CD4-positive, alpha-beta memory T cell (primary cell): ENCODE data around the gene ECE2. TPM values are rescaled to one million over a fixed set of nuclear protein-coding genes. Genes with fewer than 3 reads are reported as not detected.
A peak's percentile ranks its signal among the peaks of the same experiment; 100 is the strongest.

Experiments
- CTCF ChIA-PET: fragments of 350-600 bp; sonication (Branson Sonifier 250); formaldehyde crosslinking; loops from one replicate; lab custom pipeline; 2021; ENCODE audit warnings: inconsistent platforms; ENCODE audit not compliant: partially characterized antibody; lab: Charles Lee
- POLR2A ChIA-PET: fragments of 350-600 bp; sonication (Branson Sonifier 250); formaldehyde crosslinking; loops from one replicate; lab custom pipeline; 2021; ENCODE audit not compliant: partially characterized antibody; lab: Charles Lee
- DNase-seq, 5 donors: peaks; one replicate each; pipeline versions ENCODE4 v3.0.0 to v3.0.0-alpha.2; 2020 to 2022; ENCODE audit warnings: mixed read lengths in 1 of 5
- H3K27ac ChIP-seq: one replicate; pipeline ENCODE4 v1.7.0; 2013; ENCODE audit warnings: low read depth, low read length
- H3K27me3 ChIP-seq: 2 replicates; pipeline ENCODE4 v1.7.0; 2013; ENCODE audit warnings: mild to moderate bottlenecking, low read length, moderate library complexity; ENCODE audit not compliant: insufficient read depth
- H3K36me3 ChIP-seq: 2 replicates; pipeline ENCODE4 v1.7.0; 2013; ENCODE audit warnings: mild to moderate bottlenecking, low read length, moderate library complexity; ENCODE audit not compliant: insufficient read depth
- H3K4me1 ChIP-seq: 2 replicates; pipeline ENCODE4 v1.7.0; 2013; ENCODE audit warnings: mild to moderate bottlenecking, low read length, moderate library complexity; ENCODE audit not compliant: insufficient read depth
- H3K4me3 ChIP-seq, 2 donors: one replicate each; pipeline ENCODE4 v1.7.0; 2013; ENCODE audit warnings: low read length in 2 of 2, mild to moderate bottlenecking in 1 of 2
- H3K9me3 ChIP-seq, 2 donors: one replicate each; pipeline ENCODE4 v1.7.0; 2013; ENCODE audit warnings: low read length in 2 of 2, control low read depth in 1 of 2; ENCODE audit not compliant: control insufficient read depth in 1 of 2
- H3K27ac Mint-ChIP-seq, 7 donors: one replicate each; pipeline ENCODE4 v1.8.0; 2020 to 2021; ENCODE audit warnings: mixed read lengths in 7 of 7, mild to moderate bottlenecking in 6 of 7, inconsistent platforms in 3 of 7, moderate library complexity in 3 of 7
- H3K27me3 Mint-ChIP-seq, 2 donors: one replicate each; pipeline ENCODE4 v1.8.0; 2020 to 2021; ENCODE audit warnings: mixed read lengths in 2 of 2
- H3K36me3 Mint-ChIP-seq, 2 donors: one replicate each; pipeline ENCODE4 v1.8.0; 2020 to 2021; ENCODE audit warnings: mixed read lengths in 2 of 2, inconsistent platforms in 1 of 2, mild to moderate bottlenecking in 1 of 2
- H3K4me1 Mint-ChIP-seq, 4 donors: one replicate each; pipeline ENCODE4 v1.8.0; 2020 to 2021; ENCODE audit warnings: mixed read lengths in 4 of 4, mild to moderate bottlenecking in 1 of 4
- H3K4me3 Mint-ChIP-seq, 8 donors: one replicate each; pipeline ENCODE4 v1.8.0; 2020 to 2021; ENCODE audit warnings: mixed read lengths in 8 of 8, mild to moderate bottlenecking in 7 of 8, moderate library complexity in 6 of 8, inconsistent platforms in 3 of 8
- H3K9me3 Mint-ChIP-seq, 8 donors: one replicate each; pipeline ENCODE4 v1.8.0; 2020 to 2021; ENCODE audit warnings: mixed read lengths in 8 of 8, mild to moderate bottlenecking in 5 of 8, inconsistent platforms in 3 of 8, moderate library complexity in 1 of 8
- intact Hi-C: fragments of 100-400 bp; cut with micrococcal nuclease; formaldehyde crosslinking; loops from one replicate; pipeline ENCODE4 v1.15.1; 2023
- polyA plus RNA-seq, 2 donors: library from polyadenylated mRNA; unstranded; fragments of 300-500 nt; fragmentation: Illumina TruSeq; gene quantifications; one replicate each; pipeline ENCODE4 v1.2.3, GENCODE V29; 2021
- total RNA-seq, 2 experiments: library from RNA; stranded (reverse); gene quantifications; one replicate each; pipeline ENCODE4 v1.2.3, GENCODE V29; 2021

The ECE2 gene
- total and polyA plus RNA-seq, 4 experiments from 2014 or later, result not detected

DNA sequence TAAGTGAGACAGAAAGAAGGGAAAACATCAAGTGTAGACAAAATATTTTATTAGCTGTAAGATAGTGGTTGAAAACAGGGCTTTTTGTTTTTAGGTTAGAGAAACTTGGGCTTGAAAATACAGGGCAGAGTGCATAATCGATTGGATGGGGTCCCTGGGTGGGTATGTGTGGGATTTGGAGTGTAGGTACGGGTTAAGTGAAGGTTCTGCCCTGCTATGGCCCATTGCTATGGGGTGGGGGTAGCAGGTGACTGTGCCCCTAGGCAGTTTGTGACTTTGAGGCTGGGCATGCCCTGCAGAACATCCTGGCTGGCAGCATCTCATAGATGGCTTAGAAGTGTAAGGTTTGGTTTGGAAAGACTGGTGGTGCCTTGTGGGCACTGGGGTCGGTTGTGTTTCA, 57.9 kb downstream of the ECE2 start:
- H3K9me3 ChIP-seq, result no peaks in the 10 kb centered on the region
- no peaks in the 10 kb centered on the region for H3K27me3 ChIP-seq
- peaks cover 22 to 47% (median 29%) of the 10 kb centered on the region in 4 donors for H3K4me1 Mint-ChIP-seq
- ChIA-PET POLR2A (no interaction called here), CTCF (interaction anchor here (1.2 kb wide), 1 partner anchor 20 kb away, joined by 6 read pairs; no protein-coding TSS in a partner anchor)
- peaks cover 49 to 63% of the 10 kb centered on the region in 2 donors for H3K36me3 Mint-ChIP-seq
- H3K36me3 ChIP-seq, result peaks cover 37% of the 10 kb centered on the region
- intact Hi-C loops, result loop anchor here (2.0 kb wide), 1 partner anchor 35 kb away; the partner anchor contains the start of gene PSMD2
- H3K27ac ChIP-seq, result peak overlapping the region; percentile 92
- no peak for DNase-seq
- H3K9me3 Mint-ChIP-seq, result no peaks in the 10 kb centered on the region
- H3K4me1 ChIP-seq, result peaks cover 20% of the 10 kb centered on the region
- H3K27ac Mint-ChIP-seq, result peak overlapping the region; percentile 88 to 99 (median 98)
- H3K27me3 Mint-ChIP-seq, result no peaks in the 10 kb centered on the region
- H3K4me3 Mint-ChIP-seq, result peak overlapping the region in 2 of 8 donors; percentile 4 to 52
- H3K4me3 ChIP-seq, result no peak overlapping the region

DNA sequence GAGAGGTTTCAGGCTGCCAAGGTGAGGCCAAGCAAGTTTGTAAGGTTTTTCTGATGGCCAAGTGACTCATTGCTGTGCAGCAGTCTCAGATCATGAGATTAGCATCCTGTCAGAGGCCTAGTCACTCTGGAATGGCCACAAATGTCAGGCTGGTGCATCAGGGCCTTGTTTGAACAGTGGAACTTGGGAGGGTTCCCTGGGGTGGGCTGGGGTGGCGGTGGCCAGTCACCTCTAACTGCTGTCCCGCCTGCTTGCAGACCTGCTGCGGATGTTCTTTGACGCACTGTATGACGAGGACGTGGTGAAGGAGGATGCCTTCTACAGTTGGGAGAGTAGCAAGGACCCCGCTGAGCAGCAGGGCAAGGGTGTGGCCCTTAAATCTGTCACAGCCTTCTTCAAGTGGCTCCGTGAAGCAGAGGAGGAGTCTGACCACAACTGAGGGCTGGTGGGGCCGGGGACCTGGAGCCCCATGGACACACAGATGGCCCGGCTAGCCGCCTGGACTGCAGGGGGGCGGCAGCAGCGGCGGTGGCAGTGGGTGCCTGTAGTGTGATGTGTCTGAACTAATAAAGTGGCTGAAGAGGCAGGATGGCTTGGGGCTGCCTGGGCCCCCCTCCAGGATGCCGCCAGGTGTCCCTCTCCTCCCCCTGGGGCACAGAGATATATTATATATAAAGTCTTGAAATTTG, 58.8 kb downstream of the ECE2 start:
- CTCF ChIA-PET, result no interaction called here

DNA sequence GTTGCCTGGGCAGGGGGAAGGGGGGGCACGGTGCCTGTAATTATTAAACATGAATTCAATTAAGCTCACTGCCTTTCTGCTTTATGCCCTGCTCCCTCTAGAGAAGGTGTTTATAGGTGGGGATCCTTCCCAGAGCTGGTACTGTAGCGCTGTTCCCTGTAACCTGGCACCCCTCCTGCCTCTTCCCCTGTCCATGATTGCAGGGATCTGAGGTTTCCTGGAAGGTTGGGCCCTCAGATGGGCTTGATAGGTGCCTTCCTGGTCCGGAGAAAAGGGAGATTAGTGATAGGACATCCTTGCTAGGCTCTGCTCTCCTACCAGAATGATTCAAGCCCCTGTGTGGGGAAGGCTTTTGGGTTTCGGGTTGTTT, 59.5 kb downstream of the ECE2 start:
- H3K36me3 ChIP-seq, result peaks cover 31% of the 10 kb centered on the region
- H3K27ac Mint-ChIP-seq, result peak overlapping the region; percentile 94 to 99 (median 98)

More for the DNA sequence above, 58.8 kb downstream of the ECE2 start:
- peak; percentile 28 to 83 (median 34) for DNase-seq
- no peaks in the 10 kb centered on the region for H3K9me3 Mint-ChIP-seq
- Histone ChIP-seq H3K4me3 (no peak overlapping the region), H3K9me3 (no peaks in the 10 kb centered on the region), H3K36me3 (peaks cover 31% of the 10 kb centered on the region), H3K4me1 (peaks cover 20% of the 10 kb centered on the region), H3K27ac (peak overlapping the region; percentile 92), H3K27me3 (no peaks in the 10 kb centered on the region)
- H3K27ac Mint-ChIP-seq, result peak overlapping the region; percentile 88 to 99 (median 98)
- peaks cover 40 to 54% of the 10 kb centered on the region in 2 donors for H3K36me3 Mint-ChIP-seq
- peaks cover 24 to 45% (median 30%) of the 10 kb centered on the region in 4 donors for H3K4me1 Mint-ChIP-seq
- intact Hi-C loops, result loop anchor here (1.0 to 2.0 kb wide), 3 partner anchors 19 to 36 kb away; partner anchors contain the start of gene PSMD2
- H3K27me3 Mint-ChIP-seq, result no peaks in the 10 kb centered on the region
- POLR2A ChIA-PET, result no interaction called here
- H3K4me3 Mint-ChIP-seq, result peak overlapping the region in 6 of 8 donors; percentile 26 to 83 (median 59)

DNA sequence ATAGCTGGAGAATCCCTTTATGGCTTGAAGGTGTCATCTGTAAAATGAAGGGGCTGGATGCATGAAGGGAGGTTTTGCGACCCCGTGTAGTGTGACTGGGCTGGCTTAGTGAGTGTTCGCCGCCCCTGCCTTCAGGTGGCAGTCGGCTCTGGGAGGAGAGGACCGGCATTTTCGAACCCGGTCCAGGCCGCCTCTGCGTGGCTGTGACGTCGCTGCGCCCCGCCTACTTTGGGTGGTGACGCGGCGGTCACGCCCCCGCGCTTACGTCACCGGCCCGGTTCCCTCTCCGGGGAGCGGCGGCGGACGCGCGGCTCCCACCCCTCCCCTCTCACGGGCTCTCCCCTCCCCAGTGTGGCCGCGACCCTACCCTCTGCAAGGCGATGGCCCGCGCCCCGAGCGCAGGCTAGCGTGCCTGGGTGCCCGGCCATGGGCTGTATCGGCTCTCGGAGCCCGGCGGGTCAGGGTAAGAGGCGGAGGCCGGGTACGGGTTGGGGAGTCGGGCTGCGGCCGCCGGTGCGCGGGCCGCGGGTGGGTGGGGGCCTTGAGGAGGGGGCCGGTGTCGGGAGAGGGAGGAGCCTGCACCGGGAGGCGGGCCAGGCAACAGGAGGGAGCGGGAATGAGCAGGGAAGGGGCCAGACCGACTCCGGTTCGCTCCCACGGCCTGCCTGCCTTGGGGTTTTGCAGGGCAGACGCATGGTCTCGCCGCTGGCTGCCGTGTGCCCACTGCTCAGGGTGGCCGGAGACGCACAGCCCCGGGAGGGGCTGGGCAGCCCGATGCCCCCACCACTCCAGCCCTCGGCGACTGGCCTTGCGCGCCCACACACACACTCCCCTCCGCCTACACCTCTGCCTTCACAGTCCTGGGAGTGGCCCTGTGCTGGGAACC, 60.1 kb downstream of the ECE2 start:
- Histone ChIP-seq H3K9me3 (no peaks in the 10 kb centered on the region), H3K36me3 (peaks cover 30% of the 10 kb centered on the region), H3K4me3 (peak overlapping the region; percentile 53 to 69), H3K4me1 (peaks cover 20% of the 10 kb centered on the region), H3K27me3 (no peaks in the 10 kb centered on the region), H3K27ac (peak overlapping the region; percentile 92)
- H3K27ac Mint-ChIP-seq, result peak overlapping the region; percentile 94 to 99 (median 98)
- intact Hi-C loops, result loop anchor here (1.0 to 2.0 kb wide), 3 partner anchors 21 to 37 kb away; partner anchors contain the start of gene PSMD2
- no peaks in the 10 kb centered on the region for H3K9me3 Mint-ChIP-seq
- ChIA-PET CTCF (no interaction called here), POLR2A (interaction anchor here (0.7 to 2.7 kb wide), 4 partner anchors 20 to 36 kb away, joined by 3 to 10 read pairs (median 4); partner anchors contain the start of genes CLCN2, POLR2H and PSMD2)
- peak overlapping the region; percentile 87 to 92 (median 90) for H3K4me3 Mint-ChIP-seq
- peaks cover 23 to 47% (median 30%) of the 10 kb centered on the region in 4 donors for H3K4me1 Mint-ChIP-seq
- peaks cover 33 to 45% of the 10 kb centered on the region in 2 donors for H3K36me3 Mint-ChIP-seq
- DNase-seq, result peak; percentile 84 to 89 (median 87)
- no peaks in the 10 kb centered on the region for H3K27me3 Mint-ChIP-seq

More for the DNA sequence above, 59.5 kb downstream of the ECE2 start:
- no peak for DNase-seq
- CTCF ChIA-PET, result no interaction called here
- POLR2A ChIA-PET, result interaction anchor here (0.7 to 1.9 kb wide), 3 partner anchors 19 to 36 kb away, joined by 3 to 4 read pairs (median 4); partner anchors contain the start of gene PSMD2
- Mint-ChIP-seq H3K9me3 (no peaks in the 10 kb centered on the region), H3K36me3 (peaks cover 37 to 49% of the 10 kb centered on the region in 2 donors), H3K4me3 (peak overlapping the region; percentile 83 to 92 (median 87)), H3K27me3 (no peaks in the 10 kb centered on the region), H3K4me1 (peaks cover 23 to 42% (median 30%) of the 10 kb centered on the region in 4 donors)
- H3K27me3 ChIP-seq, result no peaks in the 10 kb centered on the region
- H3K4me3 ChIP-seq, result peak overlapping the region in 1 of 2 donors; percentile 53
- no peaks in the 10 kb centered on the region for H3K9me3 ChIP-seq
- intact Hi-C loops, result loop anchor here (1.0 to 2.0 kb wide), 3 partner anchors 20 to 36 kb away; partner anchors contain the start of gene PSMD2
- peaks cover 20% of the 10 kb centered on the region for H3K4me1 ChIP-seq
- H3K27ac ChIP-seq, result peak overlapping the region; percentile 92

DNA sequence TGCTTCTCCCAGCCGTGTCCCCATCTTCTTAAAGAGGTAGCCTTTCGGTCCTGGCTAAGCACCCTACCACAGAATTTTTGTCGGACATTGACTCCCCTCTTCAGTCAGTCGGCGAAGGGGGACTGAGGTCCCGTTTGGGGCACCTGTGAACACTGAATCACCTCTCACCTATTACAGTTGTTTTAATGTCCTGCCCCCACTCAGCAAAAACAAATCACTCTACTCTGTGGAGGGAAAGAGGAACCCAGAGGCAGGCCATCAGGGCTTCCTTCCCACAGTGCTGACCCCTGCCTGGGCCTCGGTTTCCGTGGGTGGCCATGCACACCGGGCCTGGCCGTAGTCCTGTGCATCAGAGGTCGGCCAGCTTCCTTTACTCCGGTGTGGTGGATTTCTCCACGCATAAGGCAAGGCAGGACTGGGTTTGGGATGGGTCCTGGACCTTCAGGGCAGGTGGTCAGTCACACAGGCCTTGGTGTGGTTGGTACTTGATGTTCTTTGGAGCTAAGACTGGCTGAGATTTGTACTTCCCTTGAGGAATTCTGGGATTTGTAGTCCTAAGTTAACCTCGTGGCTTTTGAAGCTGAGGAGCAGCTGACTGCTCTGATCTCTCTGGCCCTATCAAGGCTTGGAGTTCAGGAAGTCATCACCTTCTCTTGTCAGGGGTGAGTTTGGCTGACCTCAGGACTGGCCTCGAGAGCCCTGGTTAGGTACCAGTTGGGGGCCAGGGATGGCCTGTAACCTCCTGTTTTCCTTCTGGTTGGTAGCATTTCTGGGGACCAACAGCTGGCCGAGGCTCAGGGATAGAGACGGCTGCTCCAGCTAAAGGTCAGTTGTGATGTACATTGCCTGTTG, 61.0 kb downstream of the ECE2 start:
- H3K9me3 Mint-ChIP-seq, result no peaks in the 10 kb centered on the region
- peak overlapping the region; percentile 87 to 92 (median 90) for H3K4me3 Mint-ChIP-seq
- peaks cover 20% of the 10 kb centered on the region for H3K4me1 ChIP-seq
- peak overlapping the region; percentile 90 to 99 (median 94) for H3K27ac Mint-ChIP-seq
- H3K27me3 ChIP-seq, result no peaks in the 10 kb centered on the region
- ChIA-PET CTCF (interaction anchor here (1.1 kb wide), 1 partner anchor 17 kb away, joined by 3 read pairs; no protein-coding TSS in a partner anchor), POLR2A (interaction anchor here (1.0 to 2.7 kb wide), 6 partner anchors 10 to 37 kb away, joined by 3 to 10 read pairs (median 3); partner anchors contain the start of genes CLCN2, POLR2H and PSMD2)
- H3K4me1 Mint-ChIP-seq, result peaks cover 24 to 55% (median 30%) of the 10 kb centered on the region in 4 donors
- H3K9me3 ChIP-seq, result no peaks in the 10 kb centered on the region
- DNase-seq, result peak in 1 of 5 donors; percentile 27
- peaks cover 22% of the 10 kb centered on the region for H3K36me3 ChIP-seq
- H3K27ac ChIP-seq, result peak overlapping the region; percentile 92
- intact Hi-C loops, result no loop called here
- no peaks in the 10 kb centered on the region for H3K27me3 Mint-ChIP-seq
- H3K4me3 ChIP-seq, result peak overlapping the region; percentile 53 to 69
- peaks cover 25 to 38% of the 10 kb centered on the region in 2 donors for H3K36me3 Mint-ChIP-seq

DNA sequence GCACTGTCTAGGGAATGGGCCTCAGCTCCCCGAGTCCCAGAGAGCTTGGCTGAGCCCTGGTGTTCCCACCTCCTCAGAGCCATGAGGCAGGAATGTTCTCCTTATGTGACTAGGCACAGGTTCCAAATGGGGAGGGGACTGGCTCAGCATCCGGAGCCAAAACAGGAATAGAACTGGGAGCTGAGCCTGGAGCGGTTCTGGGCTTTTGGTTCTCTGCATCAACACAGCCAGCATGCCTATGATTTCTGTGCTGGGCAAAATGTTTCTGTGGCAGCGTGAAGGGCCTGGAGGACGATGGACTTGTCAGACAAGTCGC, 61.5 kb downstream of the ECE2 start, which contains the start of gene FAM131A:
FAM131A (plus strand) TSS at position 202 of the 316 bp plus-strand sequence; CDS start at position 233, 31 bp downstream.
- peak within 1 kb of the TSS; percentile 92 for H3K27ac ChIP-seq
- CTCF ChIA-PET, result interaction anchor here (1.1 kb wide), 1 partner anchor 17 kb away, joined by 3 read pairs; no protein-coding TSS in a partner anchor
- intact Hi-C loops, result no loop called here

More for the DNA sequence above, 61.5 kb downstream of the ECE2 start, which contains the start of gene FAM131A:
- Mint-ChIP-seq H3K4me3 (peak within 1 kb of the TSS; percentile 87 to 92 (median 90)), H3K36me3 (peaks cover 19 to 32% of the 10 kb centered on the region in 2 donors), H3K27ac (peak within 1 kb of the TSS; percentile 90 to 99 (median 94)), H3K9me3 (no peaks in the 10 kb centered on the region), H3K27me3 (no peaks in the 10 kb centered on the region), H3K4me1 (peaks cover 24 to 55% (median 30%) of the 10 kb centered on the region in 4 donors)
- DNase-seq, result no peak
- Histone ChIP-seq H3K36me3 (peaks cover 16% of the 10 kb centered on the region), H3K9me3 (no peaks in the 10 kb centered on the region), H3K27me3 (no peaks in the 10 kb centered on the region), H3K4me3 (peak within 1 kb of the TSS; percentile 53 to 69), H3K4me1 (peaks cover 20% of the 10 kb centered on the region)
- POLR2A ChIA-PET, result interaction anchor here (1.0 to 2.7 kb wide), 6 partner anchors 11 to 38 kb away, joined by 3 to 10 read pairs (median 3); partner anchors contain the start of genes CLCN2, POLR2H and PSMD2
